ENCODE measurements around the gene PILRB.
A peak's percentile ranks its signal among the peaks of the same experiment; 100 is the strongest.
"Not testable (repeated sequence)": the region's sequence is repeated elsewhere in the genome, so short reads cannot be mapped to it uniquely, and the experiment has no call there.

PILRB gene

GRCh38 chr7:100358027-100358856, at the start of gene PILRB:
TSS of gene PILRB (plus strand) at chr7:100358117. CDS start at chr7:100358303, 186 bp downstream.
- Histone ChIP-seq H3K36me3 (ENCODE audit: control insufficient read depth in 1 of 2, insufficient read depth in 2 of 2, low read length in 2 of 2) (peaks cover 26 to 80% of the 10 kb centered on the region in 2 donors), H3K4me1 (ENCODE audit: control insufficient read depth in 1 of 2, insufficient read depth in 2 of 2, low read length in 2 of 2) (no peaks in the 10 kb centered on the region), H3K9ac (ENCODE audit: low read depth in 1 of 2, low read length in 2 of 2) (no peak within 1 kb of the TSS), H3K9me3 (ENCODE audit: control insufficient read depth in 1 of 2, low read length in 2 of 2) (no peaks in the 10 kb centered on the region), H3K27me3 (ENCODE audit: control insufficient read depth in 1 of 2, insufficient read depth in 2 of 2, low read length in 2 of 2) (no peaks in the 10 kb centered on the region), H3K4me3 (ENCODE audit: low read depth in 1 of 2, low read length in 2 of 2) (no peak within 1 kb of the TSS), H3K27ac (ENCODE audit: low read depth, low read length) (no peak within 1 kb of the TSS)

GRCh38 chr7:100318329-100318728, 39.6 kb upstream of the PILRB start:
- not testable (repeated sequence) for H3K4me3 ChIP-seq (ENCODE audit: low read depth in 1 of 2, low read length in 2 of 2); H3K4me1 ChIP-seq (ENCODE audit: control insufficient read depth in 1 of 2, insufficient read depth in 2 of 2, low read length in 2 of 2); H3K9me3 ChIP-seq (ENCODE audit: control insufficient read depth in 1 of 2, low read length in 2 of 2); H3K9ac ChIP-seq (ENCODE audit: low read depth in 1 of 2, low read length in 2 of 2); H3K27me3 ChIP-seq (ENCODE audit: control insufficient read depth in 1 of 2, insufficient read depth in 2 of 2, low read length in 2 of 2); H3K27ac ChIP-seq (ENCODE audit: low read depth, low read length); H3K36me3 ChIP-seq (ENCODE audit: control insufficient read depth in 1 of 2, insufficient read depth in 2 of 2, low read length in 2 of 2)

GRCh38 chr7:100321648-100322047, 36.3 kb upstream of the PILRB start:
- not testable (repeated sequence) for H3K9me3 ChIP-seq (ENCODE audit: control insufficient read depth in 1 of 2, low read length in 2 of 2); H3K4me1 ChIP-seq (ENCODE audit: control insufficient read depth in 1 of 2, insufficient read depth in 2 of 2, low read length in 2 of 2); H3K9ac ChIP-seq (ENCODE audit: low read depth in 1 of 2, low read length in 2 of 2); H3K27ac ChIP-seq (ENCODE audit: low read depth, low read length); H3K27me3 ChIP-seq (ENCODE audit: control insufficient read depth in 1 of 2, insufficient read depth in 2 of 2, low read length in 2 of 2); H3K36me3 ChIP-seq (ENCODE audit: control insufficient read depth in 1 of 2, insufficient read depth in 2 of 2, low read length in 2 of 2); H3K4me3 ChIP-seq (ENCODE audit: low read depth in 1 of 2, low read length in 2 of 2)

GRCh38 chr7:100324194-100324593, 33.7 kb upstream of the PILRB start:
- H3K4me3 ChIP-seq (ENCODE audit: low read depth in 1 of 2, low read length in 2 of 2); H3K27me3 ChIP-seq (ENCODE audit: control insufficient read depth in 1 of 2, insufficient read depth in 2 of 2, low read length in 2 of 2); H3K9ac ChIP-seq (ENCODE audit: low read depth in 1 of 2, low read length in 2 of 2); H3K27ac ChIP-seq (ENCODE audit: low read depth, low read length); H3K9me3 ChIP-seq (ENCODE audit: control insufficient read depth in 1 of 2, low read length in 2 of 2); H3K36me3 ChIP-seq (ENCODE audit: control insufficient read depth in 1 of 2, insufficient read depth in 2 of 2, low read length in 2 of 2); H3K4me1 ChIP-seq (ENCODE audit: control insufficient read depth in 1 of 2, insufficient read depth in 2 of 2, low read length in 2 of 2): not testable (repeated sequence)

DNA sequence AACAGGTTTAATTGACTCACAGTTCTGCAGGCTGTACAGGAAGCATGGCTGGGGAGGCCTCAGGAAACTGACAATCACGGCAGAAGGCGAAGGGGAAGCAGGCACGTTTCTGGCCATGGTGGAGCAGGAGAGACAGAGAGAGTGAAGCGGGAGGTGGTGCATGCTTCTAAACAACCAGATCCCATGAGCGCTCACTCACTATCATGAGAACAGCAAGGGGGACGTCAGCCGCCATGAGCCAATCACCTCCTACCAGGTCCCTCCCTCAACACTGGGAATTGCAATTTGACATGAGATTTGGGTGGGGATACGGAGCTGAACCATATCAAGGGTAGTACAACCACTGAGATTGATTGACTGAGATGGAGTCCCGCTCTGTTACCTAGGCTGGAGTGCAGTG, 32.2 kb upstream of the PILRB start:
- H3K4me1 ChIP-seq (ENCODE audit: control insufficient read depth in 1 of 2, insufficient read depth in 2 of 2, low read length in 2 of 2); H3K36me3 ChIP-seq (ENCODE audit: control insufficient read depth in 1 of 2, insufficient read depth in 2 of 2, low read length in 2 of 2); H3K9me3 ChIP-seq (ENCODE audit: control insufficient read depth in 1 of 2, low read length in 2 of 2); H3K4me3 ChIP-seq (ENCODE audit: low read depth in 1 of 2, low read length in 2 of 2); H3K27me3 ChIP-seq (ENCODE audit: control insufficient read depth in 1 of 2, insufficient read depth in 2 of 2, low read length in 2 of 2); H3K27ac ChIP-seq (ENCODE audit: low read depth, low read length); H3K9ac ChIP-seq (ENCODE audit: low read depth in 1 of 2, low read length in 2 of 2): not testable (repeated sequence)

DNA sequence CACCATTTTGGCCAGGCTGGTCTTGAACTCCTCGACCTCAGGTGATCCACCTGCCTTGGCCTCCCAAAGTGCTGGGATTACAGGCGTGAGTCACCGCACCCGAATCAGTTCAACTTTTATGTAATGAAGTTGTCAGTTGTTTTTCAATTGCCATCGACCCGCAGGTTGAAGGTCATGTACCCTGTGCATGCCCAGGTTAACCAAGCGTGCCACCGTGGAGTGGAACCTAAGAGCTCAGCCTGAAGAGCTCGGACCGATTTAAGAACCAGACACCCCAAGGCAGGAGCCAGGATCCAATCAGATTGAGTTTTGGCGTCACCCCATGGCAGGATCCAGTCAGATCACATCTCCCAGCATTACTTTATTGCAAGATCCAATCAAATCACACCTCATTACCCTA, 31.0 kb upstream of the PILRB start:
- H3K4me1 ChIP-seq (ENCODE audit: control insufficient read depth in 1 of 2, insufficient read depth in 2 of 2, low read length in 2 of 2); H3K36me3 ChIP-seq (ENCODE audit: control insufficient read depth in 1 of 2, insufficient read depth in 2 of 2, low read length in 2 of 2); H3K9me3 ChIP-seq (ENCODE audit: control insufficient read depth in 1 of 2, low read length in 2 of 2); H3K9ac ChIP-seq (ENCODE audit: low read depth in 1 of 2, low read length in 2 of 2); H3K27ac ChIP-seq (ENCODE audit: low read depth, low read length); H3K4me3 ChIP-seq (ENCODE audit: low read depth in 1 of 2, low read length in 2 of 2); H3K27me3 ChIP-seq (ENCODE audit: control insufficient read depth in 1 of 2, insufficient read depth in 2 of 2, low read length in 2 of 2): not testable (repeated sequence)

- H3K36me3 ChIP-seq (ENCODE audit: control insufficient read depth in 1 of 2, insufficient read depth in 2 of 2, low read length in 2 of 2); H3K9me3 ChIP-seq (ENCODE audit: control insufficient read depth in 1 of 2, low read length in 2 of 2); H3K4me1 ChIP-seq (ENCODE audit: control insufficient read depth in 1 of 2, insufficient read depth in 2 of 2, low read length in 2 of 2); H3K27me3 ChIP-seq (ENCODE audit: control insufficient read depth in 1 of 2, insufficient read depth in 2 of 2, low read length in 2 of 2): not testable (repeated sequence)
- peak overlapping the region; percentile 65 to 86 for H3K4me3 ChIP-seq (ENCODE audit: low read depth in 1 of 2, low read length in 2 of 2)
- H3K9ac ChIP-seq (ENCODE audit: low read depth in 1 of 2, low read length in 2 of 2): peak overlapping the region; percentile 39 to 77
- peak overlapping the region; percentile 97 for H3K27ac ChIP-seq (ENCODE audit: low read depth, low read length)
Measured at GRCh38 chr7:100335566-100336466, 22.1 kb upstream of the PILRB start.

DNA sequence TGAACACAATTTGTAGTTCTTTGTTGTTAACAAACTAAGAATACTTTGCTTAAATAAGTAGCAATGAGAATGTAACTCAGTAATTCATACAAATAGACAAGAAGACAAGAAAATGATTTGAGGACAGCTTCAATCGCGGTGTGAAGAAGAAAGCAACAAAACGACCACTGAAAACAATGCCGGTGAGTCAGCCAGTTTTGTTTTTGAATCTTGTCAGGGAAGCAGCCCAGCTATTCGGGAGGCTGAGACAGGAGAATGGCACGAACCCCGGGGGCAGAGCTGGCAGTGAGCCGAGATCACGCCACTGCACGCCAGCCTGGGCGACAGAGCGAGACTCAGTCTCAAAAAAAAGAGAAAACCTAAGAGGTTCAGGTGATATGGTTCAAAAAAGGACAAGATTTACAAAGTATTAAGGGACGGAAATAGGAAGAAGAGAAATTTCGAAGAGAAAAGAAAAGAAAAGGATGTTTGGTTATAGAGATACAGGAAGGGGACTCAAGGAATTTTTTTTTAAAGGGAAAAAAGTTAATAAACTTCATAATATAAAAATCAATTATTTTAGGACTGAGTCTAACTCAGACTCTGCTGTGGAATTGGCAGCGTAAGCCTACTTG, 19.7 kb upstream of the PILRB start:
- not testable (repeated sequence) for H3K4me3 ChIP-seq (ENCODE audit: low read depth in 1 of 2, low read length in 2 of 2); H3K9ac ChIP-seq (ENCODE audit: low read depth in 1 of 2, low read length in 2 of 2); H3K27ac ChIP-seq (ENCODE audit: low read depth, low read length); H3K9me3 ChIP-seq (ENCODE audit: control insufficient read depth in 1 of 2, low read length in 2 of 2); H3K4me1 ChIP-seq (ENCODE audit: control insufficient read depth in 1 of 2, insufficient read depth in 2 of 2, low read length in 2 of 2); H3K27me3 ChIP-seq (ENCODE audit: control insufficient read depth in 1 of 2, insufficient read depth in 2 of 2, low read length in 2 of 2)
- peaks cover 0 to 11% of the 10 kb centered on the region in 2 donors for H3K36me3 ChIP-seq (ENCODE audit: control insufficient read depth in 1 of 2, insufficient read depth in 2 of 2, low read length in 2 of 2)

DNA sequence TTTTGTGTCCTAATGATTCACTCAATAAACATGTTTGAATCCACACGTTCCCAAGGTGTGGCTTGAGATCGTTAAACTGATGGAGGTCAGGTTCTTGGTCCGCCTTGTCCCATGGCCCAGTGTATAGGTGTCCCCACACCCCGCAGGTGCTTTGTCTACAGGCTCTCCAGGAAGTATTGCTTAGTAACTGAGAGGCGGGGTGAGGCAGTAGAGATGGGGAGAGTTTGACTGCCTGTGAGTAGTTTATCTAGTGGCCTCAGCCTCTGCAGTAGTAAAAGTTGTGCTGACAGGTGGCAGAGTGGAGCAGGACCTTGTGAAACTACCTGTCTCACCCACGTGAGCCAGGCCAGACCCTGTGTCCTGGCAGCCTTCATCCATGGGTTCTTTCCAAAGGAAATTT, 16.6 kb upstream of the PILRB start:
- not testable (repeated sequence) for H3K9ac ChIP-seq (ENCODE audit: low read depth in 1 of 2, low read length in 2 of 2); H3K27me3 ChIP-seq (ENCODE audit: control insufficient read depth in 1 of 2, insufficient read depth in 2 of 2, low read length in 2 of 2); H3K4me3 ChIP-seq (ENCODE audit: low read depth in 1 of 2, low read length in 2 of 2); H3K9me3 ChIP-seq (ENCODE audit: control insufficient read depth in 1 of 2, low read length in 2 of 2); H3K4me1 ChIP-seq (ENCODE audit: control insufficient read depth in 1 of 2, insufficient read depth in 2 of 2, low read length in 2 of 2); H3K27ac ChIP-seq (ENCODE audit: low read depth, low read length)
- peaks cover under 1 to 16% of the 10 kb centered on the region in 2 donors for H3K36me3 ChIP-seq (ENCODE audit: control insufficient read depth in 1 of 2, insufficient read depth in 2 of 2, low read length in 2 of 2)

DNA sequence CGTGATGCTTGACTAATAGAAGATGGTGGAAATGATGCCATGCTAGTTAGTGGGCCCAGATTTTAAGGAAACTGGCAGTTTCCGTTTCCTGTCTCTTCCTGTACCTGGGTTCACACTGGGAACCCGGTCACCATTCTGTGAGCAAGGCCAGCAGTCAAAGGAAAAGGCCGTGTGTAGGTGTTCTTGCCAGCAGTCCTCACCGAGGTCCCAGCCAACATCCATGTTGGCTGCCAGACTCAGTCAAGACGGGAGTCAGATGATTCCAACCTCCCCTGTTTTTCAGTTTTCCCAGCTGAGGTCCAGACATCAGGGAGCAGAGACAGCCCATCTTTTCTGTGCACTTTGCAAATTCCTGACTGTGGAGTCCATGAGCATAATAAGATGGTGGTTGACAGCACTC, 15.2 kb upstream of the PILRB start:
- Histone ChIP-seq H3K9ac (ENCODE audit: low read depth in 1 of 2, low read length in 2 of 2) (no peak overlapping the region), H3K4me3 (ENCODE audit: low read depth in 1 of 2, low read length in 2 of 2) (no peak overlapping the region), H3K9me3 (ENCODE audit: control insufficient read depth in 1 of 2, low read length in 2 of 2) (no peaks in the 10 kb centered on the region), H3K27ac (ENCODE audit: low read depth, low read length) (no peak overlapping the region), H3K27me3 (ENCODE audit: control insufficient read depth in 1 of 2, insufficient read depth in 2 of 2, low read length in 2 of 2) (no peaks in the 10 kb centered on the region), H3K4me1 (ENCODE audit: control insufficient read depth in 1 of 2, insufficient read depth in 2 of 2, low read length in 2 of 2) (peaks cover 0 to 5% of the 10 kb centered on the region in 2 donors), H3K36me3 (ENCODE audit: control insufficient read depth in 1 of 2, insufficient read depth in 2 of 2, low read length in 2 of 2) (peaks cover 15 to 31% of the 10 kb centered on the region in 2 donors)
